NB4 (cell line): Measurements from ENCODE around the gene ENO3.
A peak's percentile ranks its signal among the peaks of the same experiment; 100 is the strongest.

Experiments
- DNase-seq: peaks from one replicate; pipeline ENCODE4 v3.0.0; 2010; ENCODE audit warnings: low read depth
- H3K4me3 ChIP-seq: one replicate; pipeline ENCODE4 v1.5.1; 2011; ENCODE audit warnings: mild to moderate bottlenecking, low read depth, low read length, moderate library complexity
- MAX ChIP-seq: IDR thresholded peaks from 2 replicates; pipeline ENCODE4 v1.6.1; 2011; ENCODE audit warnings: low read depth, low read length
- MYC ChIP-seq: IDR thresholded peaks from 2 replicates; pipeline ENCODE4 v1.6.1; 2011; ENCODE audit warnings: low read depth, low read length
- POLR2A ChIP-seq: IDR thresholded peaks from 2 replicates; pipeline ENCODE4 v1.6.1; 2011; ENCODE audit warnings: mild to moderate bottlenecking; ENCODE audit not compliant: insufficient read length; ENCODE audit errors: extremely low read depth
- TF ChIP-seq, protein P1 (sequence below): IDR thresholded peaks from one replicate; pipeline ENCODE4 v1.5.1; 2012; ENCODE audit warnings: low read depth, low read length

ENO3 gene

DNA sequence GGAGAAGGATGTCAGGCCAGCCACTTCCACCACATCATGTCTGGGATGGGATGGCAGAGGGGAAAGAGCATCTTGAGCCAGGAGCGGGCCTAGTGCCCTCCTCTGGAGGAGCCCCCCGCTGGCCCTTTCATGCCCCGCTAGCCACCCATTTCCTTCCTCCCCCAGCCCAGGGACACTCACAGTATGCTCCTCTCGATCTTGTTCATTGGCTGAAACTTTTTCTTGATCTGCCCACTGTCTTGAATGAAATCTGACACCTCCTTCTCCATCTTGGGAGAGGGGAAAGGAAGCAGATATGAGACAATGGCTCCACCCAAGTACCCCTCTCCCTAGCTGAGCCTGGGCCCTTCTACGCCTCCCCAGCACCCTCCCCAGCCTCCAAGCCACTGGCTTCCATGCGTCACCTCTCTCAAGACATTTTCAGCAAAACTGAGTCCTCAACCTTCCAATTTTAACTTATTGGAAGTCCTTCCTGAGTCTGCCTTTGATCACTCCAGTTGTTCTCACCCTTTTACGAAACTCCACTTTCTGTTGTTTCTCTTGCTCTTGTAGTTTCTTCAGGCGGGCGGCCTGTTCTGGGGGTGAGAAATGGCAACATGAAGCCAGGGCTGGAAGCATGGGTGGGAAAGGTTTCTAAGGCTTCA, 9.5 kb downstream of the ENO3 start:
- DNase-seq, result no peak
- TF ChIP-seq MAX (no peak), POLR2A (no peak), MYC (no peak)
- TF ChIP-seq, protein P1, sequence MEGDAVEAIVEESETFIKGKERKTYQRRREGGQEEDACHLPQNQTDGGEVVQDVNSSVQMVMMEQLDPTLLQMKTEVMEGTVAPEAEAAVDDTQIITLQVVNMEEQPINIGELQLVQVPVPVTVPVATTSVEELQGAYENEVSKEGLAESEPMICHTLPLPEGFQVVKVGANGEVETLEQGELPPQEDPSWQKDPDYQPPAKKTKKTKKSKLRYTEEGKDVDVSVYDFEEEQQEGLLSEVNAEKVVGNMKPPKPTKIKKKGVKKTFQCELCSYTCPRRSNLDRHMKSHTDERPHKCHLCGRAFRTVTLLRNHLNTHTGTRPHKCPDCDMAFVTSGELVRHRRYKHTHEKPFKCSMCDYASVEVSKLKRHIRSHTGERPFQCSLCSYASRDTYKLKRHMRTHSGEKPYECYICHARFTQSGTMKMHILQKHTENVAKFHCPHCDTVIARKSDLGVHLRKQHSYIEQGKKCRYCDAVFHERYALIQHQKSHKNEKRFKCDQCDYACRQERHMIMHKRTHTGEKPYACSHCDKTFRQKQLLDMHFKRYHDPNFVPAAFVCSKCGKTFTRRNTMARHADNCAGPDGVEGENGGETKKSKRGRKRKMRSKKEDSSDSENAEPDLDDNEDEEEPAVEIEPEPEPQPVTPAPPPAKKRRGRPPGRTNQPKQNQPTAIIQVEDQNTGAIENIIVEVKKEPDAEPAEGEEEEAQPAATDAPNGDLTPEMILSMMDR, result no peak
- H3K4me3 ChIP-seq, result no peak overlapping the region

GRCh38 chr17:4965311-4965986, 14.5 kb downstream of the ENO3 start:
- no peak for TF ChIP-seq POLR2A
- no peak for TF ChIP-seq MAX
- TF ChIP-seq MYC, result no peak
- TF ChIP-seq, protein P1, result no peak
- no peak for DNase-seq

GRCh38 chr17:4966844-4967538, 16.1 kb downstream of the ENO3 start:
- TF ChIP-seq MYC, result no peak
- TF ChIP-seq, protein P1, result no peak
- peak; percentile 21 for TF ChIP-seq POLR2A
- H3K4me3 ChIP-seq, result peak overlapping the region; percentile 80
- DNase-seq, result peak; percentile 98

More at GRCh38 chr17:4965311-4965986, 14.5 kb downstream of the ENO3 start:
- no peak overlapping the region for H3K4me3 ChIP-seq

DNA sequence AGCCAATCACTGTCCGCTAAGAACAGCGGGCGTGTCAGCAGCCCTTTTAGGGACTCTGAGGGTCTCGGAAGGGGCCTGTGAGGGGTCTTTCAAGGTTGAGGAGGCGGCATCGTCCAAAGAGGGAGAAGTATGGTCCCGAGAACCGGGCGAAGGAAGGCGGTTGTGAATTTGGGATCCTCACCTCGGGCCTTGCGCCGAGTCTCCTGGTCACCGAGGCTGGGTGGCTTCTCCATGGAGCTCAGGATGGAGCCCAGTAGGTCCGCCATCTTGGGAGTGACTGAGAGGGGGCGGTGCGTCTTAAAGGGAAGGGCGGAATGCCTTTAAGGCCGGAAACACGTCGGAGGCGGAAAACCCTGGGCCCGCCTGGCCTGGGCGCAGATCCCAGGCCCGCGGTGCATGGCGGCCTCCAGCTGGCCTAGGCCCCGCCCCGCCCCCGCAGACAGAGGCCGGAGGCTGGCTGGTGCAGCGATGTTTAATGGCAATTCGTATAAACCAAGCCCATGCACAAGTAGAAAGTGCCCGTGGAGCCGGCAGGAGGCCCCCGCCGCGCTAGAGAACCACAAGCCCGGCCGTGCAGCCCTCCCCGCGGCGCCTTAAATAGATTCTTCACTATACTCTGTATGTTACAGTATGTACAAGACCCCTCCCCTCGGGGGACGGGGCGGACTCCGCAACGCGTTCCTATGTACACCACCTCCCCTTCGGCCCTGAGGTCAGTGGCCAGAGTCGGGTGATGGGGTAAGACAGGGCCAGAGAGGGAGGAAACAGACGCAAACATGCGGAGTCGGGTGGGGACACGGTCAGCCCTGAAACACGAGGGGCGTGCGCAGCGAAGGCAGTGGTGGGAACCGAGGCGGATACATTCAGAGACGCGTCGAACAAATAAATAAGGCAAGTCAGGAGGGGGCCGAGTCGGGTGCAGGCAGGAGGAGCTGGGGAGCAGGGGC, 16.9 kb downstream of the ENO3 start, which contains the start of gene SPAG7:
TSS of gene SPAG7 (minus strand) at position 279 of the 947 bp plus-strand sequence. CDS start at position 266, 13 bp downstream.
- H3K4me3 ChIP-seq, result peak within 1 kb of the TSS; percentile 80
- peak; percentile 95 for DNase-seq
- TF ChIP-seq MAX (peak; percentile 44), POLR2A (peak; percentile 12), MYC (peak; percentile 64)
- TF ChIP-seq, protein P1, result no peak

GRCh38 chr17:4968486-4969046, 17.6 kb downstream of the ENO3 start:
- no peak for TF ChIP-seq POLR2A
- TF ChIP-seq MAX, result no peak
- TF ChIP-seq, protein P1, result no peak
- TF ChIP-seq MYC, result 0 out of 2 replicates have a peak, but pooled peaks have one; percentile 17
- peak overlapping the region; percentile 80 for H3K4me3 ChIP-seq
- peak; percentile 40 for DNase-seq
